LNCAP (cell line): ENCODE data around the gene SCAMP5.

Experiments
- TF ChIP-seq, protein P1 (sequence below): fragments of 450-650 bp; IDR thresholded peaks from 2 replicates; pipeline ENCODE4 v1.5.1; 2017; ENCODE audit warnings: mild to moderate bottlenecking

Gene SCAMP5

DNA sequence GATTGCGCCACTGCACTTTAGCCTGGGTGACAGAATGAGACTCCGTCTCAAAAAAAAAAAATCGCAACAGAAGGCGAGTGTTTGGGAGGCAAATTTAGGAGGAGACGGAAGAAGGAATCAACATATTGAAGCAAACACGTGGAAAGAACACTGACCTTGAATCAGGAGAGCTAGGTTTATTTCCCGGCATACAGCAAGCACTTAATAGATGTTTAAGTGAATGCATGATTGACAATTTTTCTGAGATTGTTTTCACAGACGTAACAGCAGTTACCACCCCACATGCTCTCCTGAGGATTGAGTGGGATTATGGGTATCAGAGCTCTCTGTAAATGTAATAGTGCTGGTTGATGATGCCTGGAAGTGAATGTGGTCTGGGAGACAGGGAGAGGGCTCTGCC lies 33.1 kb upstream of the SCAMP5 start:
- TF ChIP-seq, protein P1, sequence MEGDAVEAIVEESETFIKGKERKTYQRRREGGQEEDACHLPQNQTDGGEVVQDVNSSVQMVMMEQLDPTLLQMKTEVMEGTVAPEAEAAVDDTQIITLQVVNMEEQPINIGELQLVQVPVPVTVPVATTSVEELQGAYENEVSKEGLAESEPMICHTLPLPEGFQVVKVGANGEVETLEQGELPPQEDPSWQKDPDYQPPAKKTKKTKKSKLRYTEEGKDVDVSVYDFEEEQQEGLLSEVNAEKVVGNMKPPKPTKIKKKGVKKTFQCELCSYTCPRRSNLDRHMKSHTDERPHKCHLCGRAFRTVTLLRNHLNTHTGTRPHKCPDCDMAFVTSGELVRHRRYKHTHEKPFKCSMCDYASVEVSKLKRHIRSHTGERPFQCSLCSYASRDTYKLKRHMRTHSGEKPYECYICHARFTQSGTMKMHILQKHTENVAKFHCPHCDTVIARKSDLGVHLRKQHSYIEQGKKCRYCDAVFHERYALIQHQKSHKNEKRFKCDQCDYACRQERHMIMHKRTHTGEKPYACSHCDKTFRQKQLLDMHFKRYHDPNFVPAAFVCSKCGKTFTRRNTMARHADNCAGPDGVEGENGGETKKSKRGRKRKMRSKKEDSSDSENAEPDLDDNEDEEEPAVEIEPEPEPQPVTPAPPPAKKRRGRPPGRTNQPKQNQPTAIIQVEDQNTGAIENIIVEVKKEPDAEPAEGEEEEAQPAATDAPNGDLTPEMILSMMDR, result no peak

DNA sequence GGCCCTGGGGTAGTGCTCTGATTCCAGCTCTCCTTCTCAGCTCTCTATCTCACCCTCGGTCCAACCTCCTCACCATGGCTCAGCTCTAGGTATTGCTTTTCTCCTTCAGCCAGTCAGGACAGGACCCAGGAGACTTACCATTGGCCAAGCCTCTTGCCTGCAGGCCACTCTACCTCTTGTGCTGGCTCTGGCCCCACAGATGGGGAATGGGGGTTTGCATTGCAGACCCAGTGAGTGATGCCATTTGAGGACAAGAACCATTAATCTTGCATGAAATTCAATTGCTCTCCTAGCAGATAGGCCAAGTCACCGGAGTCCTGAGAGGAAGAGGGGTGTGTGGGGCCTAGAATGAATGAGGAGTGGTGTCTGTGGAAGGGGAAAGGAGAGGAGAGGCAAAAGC lies 32.7 kb upstream of the SCAMP5 start:
- TF ChIP-seq, protein P1, result no peak

DNA sequence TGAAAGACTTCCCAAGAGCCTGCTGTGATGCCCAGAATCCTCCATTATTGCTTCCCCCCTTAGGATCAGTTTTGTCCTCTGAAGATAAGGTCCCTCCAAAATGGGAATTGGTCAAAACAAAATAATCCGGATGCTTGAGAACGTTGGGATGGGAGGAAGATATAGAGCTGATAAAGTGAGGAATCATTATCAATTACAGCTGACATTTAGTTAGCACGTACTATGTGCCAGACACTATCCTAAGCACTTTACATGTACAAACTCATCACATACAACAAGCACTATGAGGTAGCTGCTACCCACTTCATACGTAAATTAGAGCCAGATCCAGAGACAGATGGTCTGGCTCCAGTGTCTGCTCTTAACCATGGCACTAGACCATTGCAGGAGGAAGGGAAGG lies 32.1 kb upstream of the SCAMP5 start:
- TF ChIP-seq, protein P1, result no peak

DNA sequence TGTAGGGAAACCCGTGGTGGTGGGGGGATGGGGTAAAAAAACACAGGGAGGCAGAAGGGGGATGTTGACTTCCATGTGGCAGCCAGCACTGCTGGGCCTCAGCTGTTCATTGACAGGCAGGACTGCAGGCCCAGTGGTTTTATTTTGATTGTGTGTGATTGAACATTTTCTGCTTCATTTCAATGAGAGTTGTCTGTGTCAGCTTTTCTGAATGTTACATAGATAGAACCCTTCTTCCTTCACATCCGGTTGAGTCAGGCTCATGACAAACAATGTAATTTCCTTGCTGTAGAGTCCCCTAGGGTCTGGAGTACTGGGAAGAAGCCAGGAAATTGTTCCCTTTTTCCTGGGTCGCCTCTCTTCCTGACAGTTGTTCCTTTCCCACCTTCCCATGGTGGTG lies 30.6 kb upstream of the SCAMP5 start:
- TF ChIP-seq, protein P1, result no peak

DNA sequence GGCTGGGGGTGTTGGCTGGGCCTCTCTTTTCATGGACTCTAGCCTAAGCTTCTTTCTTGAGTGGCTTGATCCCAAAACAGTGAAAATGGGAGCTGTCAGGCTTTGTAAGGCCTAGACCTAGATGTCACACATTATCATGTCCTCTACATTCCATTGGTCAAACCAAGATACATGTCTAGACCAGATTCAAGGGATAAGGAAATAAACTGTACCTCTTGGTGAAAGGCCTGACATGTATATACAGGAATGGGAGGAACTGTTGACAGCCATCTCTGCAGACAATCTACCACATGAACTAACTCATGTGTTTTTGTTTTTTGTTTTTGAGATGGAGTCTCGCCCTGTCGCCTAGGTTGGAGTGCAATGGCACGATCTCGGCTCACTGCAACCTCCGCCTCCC lies 27.7 kb upstream of the SCAMP5 start:
- TF ChIP-seq, protein P1, result no peak

DNA sequence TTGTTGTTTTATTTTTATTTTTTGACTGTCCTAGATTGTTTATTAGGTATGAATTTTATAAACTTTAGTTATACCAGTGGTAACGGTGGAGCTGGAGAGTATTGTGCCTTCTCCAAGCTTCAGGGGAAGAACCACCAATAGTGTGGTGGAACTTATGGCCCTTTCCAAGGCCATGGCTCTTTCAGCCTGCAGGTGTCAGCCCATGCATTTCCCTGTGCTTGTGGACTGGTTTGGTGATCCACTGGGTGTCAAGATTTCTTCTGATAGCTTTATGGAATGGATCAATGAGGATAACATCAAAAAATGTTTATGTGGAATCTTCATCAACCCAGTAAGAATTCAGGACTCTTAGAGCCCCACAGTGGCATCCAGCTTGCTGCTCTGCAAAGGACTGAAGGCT lies 19.2 kb upstream of the SCAMP5 start:
- TF ChIP-seq, protein P1, result no peak

DNA sequence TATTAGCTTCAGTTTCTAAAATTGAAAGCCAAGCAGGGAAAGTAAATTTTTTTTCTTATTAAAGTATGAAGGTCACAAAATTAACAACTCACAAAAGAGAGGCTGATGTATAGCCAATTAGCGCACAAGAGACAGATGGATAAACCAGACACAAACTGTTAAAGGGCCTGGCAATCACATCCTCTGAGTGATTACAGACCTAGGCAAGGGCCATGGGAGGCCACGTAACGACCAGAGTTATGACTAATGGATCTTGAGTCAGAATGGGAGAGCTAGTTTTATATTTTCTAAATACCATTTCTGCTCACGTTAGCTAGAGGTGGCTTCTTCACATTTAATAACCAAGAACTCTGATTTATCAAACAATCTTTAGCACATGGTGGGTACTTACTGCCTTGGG lies 17.8 kb upstream of the SCAMP5 start:
- TF ChIP-seq, protein P1, result no peak

DNA sequence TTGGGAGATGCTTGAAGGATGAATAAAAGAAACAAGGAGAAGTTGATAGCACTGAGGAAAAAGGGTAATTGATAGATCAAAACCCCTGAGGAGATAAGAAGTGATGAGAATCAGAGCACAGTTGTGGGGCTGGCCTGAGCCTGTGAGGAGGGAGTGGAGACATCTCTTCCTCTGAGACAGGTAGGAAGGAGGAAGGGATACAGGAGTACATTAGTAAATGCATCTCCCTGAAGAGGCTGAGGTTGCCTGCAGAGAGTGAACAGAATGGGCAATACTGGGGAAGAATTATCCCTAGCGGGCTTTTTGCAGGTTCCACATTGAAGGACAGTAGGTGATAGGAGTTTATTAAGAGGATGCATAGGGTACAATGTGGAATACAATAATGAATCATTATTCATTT lies 17.3 kb upstream of the SCAMP5 start:
- TF ChIP-seq, protein P1, result no peak
